ENCODE results near the gene NR6A1. TPM values are rescaled to one million over a fixed set of nuclear protein-coding genes. Genes with fewer than 3 reads are reported as not detected.
A peak's percentile ranks its signal among the peaks of the same experiment; 100 is the strongest.

The NR6A1 gene
- total and polyA plus RNA-seq, 2 of the 13 experiments (the other 11 are each of a cell fraction or from before 2014, with no cell fraction given) = 28.1 to 31.5 TPM

DNA sequence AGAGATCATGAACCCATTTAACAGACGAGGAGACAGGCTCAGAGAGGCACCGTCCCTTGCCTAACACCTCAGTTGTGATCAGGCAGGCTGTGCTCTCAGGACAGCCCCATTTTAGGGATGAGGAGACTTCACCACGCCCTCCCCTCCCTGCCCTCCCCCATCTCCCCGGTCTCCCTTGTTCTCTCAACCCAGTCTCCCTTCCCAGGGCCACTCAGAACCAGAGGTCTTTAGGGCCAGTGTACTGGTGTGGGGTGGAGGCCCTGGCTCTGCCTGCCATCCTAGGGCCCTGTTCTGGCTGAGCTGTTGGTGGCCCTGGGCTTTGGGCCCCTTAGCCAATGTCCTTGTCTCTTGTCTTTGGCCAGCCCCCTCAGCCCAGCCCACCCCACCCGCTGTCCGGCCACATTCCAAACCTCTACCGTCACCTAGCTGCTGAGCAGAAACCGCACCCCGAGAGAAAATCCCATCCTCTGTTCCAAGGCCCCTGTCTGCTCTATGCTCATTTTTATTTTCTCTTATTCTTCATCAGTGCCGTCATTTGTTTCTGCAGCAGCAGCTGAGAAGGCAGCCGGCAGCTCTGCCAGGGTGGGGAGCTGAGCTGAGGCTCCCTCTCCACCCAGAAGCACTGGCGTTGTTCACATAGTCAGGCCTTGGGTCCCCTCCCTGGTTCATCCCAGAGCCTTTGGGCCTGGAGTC lies 39.7 kb upstream of the NR6A1 start (continued):
- TF ChIP-seq, protein P1, sequence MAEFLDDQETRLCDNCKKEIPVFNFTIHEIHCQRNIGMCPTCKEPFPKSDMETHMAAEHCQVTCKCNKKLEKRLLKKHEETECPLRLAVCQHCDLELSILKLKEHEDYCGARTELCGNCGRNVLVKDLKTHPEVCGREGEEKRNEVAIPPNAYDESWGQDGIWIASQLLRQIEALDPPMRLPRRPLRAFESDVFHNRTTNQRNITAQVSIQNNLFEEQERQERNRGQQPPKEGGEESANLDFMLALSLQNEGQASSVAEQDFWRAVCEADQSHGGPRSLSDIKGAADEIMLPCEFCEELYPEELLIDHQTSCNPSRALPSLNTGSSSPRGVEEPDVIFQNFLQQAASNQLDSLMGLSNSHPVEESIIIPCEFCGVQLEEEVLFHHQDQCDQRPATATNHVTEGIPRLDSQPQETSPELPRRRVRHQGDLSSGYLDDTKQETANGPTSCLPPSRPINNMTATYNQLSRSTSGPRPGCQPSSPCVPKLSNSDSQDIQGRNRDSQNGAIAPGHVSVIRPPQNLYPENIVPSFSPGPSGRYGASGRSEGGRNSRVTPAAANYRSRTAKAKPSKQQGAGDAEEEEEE (CRISPR knock-in tag; IDR thresholded peaks at IDR 0.05; ENCODE audit: borderline replicate concordance) = no peak
- TF ChIP-seq, protein P2, sequence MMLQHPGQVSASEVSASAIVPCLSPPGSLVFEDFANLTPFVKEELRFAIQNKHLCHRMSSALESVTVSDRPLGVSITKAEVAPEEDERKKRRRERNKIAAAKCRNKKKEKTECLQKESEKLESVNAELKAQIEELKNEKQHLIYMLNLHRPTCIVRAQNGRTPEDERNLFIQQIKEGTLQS (CRISPR knock-in tag; IDR thresholded peaks at IDR 0.05) = peak; percentile 68
- TF ChIP-seq CEBPB (IDR thresholded peaks at IDR 0.05; ENCODE audit: borderline replicate concordance, low read depth, low read length) (no peak), MIER3 (CRISPR knock-in tag; IDR thresholded peaks at IDR 0.05; ENCODE audit: borderline replicate concordance) (no peak), JUN (CRISPR knock-in tag; IDR thresholded peaks at IDR 0.05) (peak; percentile 80; the same call in 1 of the 2 replicates), ZNF777 (CRISPR knock-in tag; IDR thresholded peaks at IDR 0.05) (no peak), FOSL2 (CRISPR knock-in tag; IDR thresholded peaks at IDR 0.05) (peak; percentile 40; the same call in 1 of the 2 replicates), ZNF547 (CRISPR knock-in tag; IDR thresholded peaks at IDR 0.05) (no peak), CAMTA2 (CRISPR knock-in tag; IDR thresholded peaks at IDR 0.05; ENCODE audit: borderline replicate concordance) (no peak), TEAD3 (CRISPR knock-in tag; optimal IDR thresholded peaks at IDR 0.05; ENCODE audit: borderline replicate concordance) (peak; percentile 60), SATB2 (CRISPR knock-in tag; IDR thresholded peaks at IDR 0.05) (no peak), SOX5 (CRISPR knock-in tag; IDR thresholded peaks at IDR 0.05; ENCODE audit: borderline replicate concordance) (no peak), JUND (CRISPR knock-in tag; IDR thresholded peaks at IDR 0.05) (0 out of 2 replicates have a peak, but pooled peaks have one; percentile 37), ZNF629 (CRISPR knock-in tag; conservative IDR thresholded peaks at IDR 0.05) (peak; percentile 92), ZBTB21 (CRISPR knock-in tag; IDR thresholded peaks at IDR 0.05) (no peak), ZC3H4 (CRISPR knock-in tag; IDR thresholded peaks at IDR 0.05; ENCODE audit: borderline replicate concordance) (no peak), U2AF1 (optimal IDR thresholded peaks at IDR 0.05; ENCODE audit: low read depth, low read length) (no peak)
- TF ChIP-seq, protein P3, sequence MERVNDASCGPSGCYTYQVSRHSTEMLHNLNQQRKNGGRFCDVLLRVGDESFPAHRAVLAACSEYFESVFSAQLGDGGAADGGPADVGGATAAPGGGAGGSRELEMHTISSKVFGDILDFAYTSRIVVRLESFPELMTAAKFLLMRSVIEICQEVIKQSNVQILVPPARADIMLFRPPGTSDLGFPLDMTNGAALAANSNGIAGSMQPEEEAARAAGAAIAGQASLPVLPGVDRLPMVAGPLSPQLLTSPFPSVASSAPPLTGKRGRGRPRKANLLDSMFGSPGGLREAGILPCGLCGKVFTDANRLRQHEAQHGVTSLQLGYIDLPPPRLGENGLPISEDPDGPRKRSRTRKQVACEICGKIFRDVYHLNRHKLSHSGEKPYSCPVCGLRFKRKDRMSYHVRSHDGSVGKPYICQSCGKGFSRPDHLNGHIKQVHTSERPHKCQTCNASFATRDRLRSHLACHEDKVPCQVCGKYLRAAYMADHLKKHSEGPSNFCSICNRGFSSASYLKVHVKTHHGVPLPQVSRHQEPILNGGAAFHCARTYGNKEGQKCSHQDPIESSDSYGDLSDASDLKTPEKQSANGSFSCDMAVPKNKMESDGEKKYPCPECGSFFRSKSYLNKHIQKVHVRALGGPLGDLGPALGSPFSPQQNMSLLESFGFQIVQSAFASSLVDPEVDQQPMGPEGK (CRISPR knock-in tag; IDR thresholded peaks at IDR 0.05) = peak; percentile 49; the same call in 1 of the 2 replicates
- TF ChIP-seq, protein P4, sequence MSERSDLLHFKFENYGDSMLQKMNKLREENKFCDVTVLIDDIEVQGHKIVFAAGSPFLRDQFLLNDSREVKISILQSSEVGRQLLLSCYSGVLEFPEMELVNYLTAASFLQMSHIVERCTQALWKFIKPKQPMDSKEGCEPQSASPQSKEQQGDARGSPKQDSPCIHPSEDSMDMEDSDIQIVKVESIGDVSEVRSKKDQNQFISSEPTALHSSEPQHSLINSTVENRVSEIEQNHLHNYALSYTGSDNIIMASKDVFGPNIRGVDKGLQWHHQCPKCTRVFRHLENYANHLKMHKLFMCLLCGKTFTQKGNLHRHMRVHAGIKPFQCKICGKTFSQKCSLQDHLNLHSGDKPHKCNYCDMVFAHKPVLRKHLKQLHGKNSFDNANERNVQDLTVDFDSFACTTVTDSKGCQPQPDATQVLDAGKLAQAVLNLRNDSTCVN (CRISPR knock-in tag; IDR thresholded peaks at IDR 0.05; ENCODE audit: borderline replicate concordance) = no peak
- TF ChIP-seq, protein P5, sequence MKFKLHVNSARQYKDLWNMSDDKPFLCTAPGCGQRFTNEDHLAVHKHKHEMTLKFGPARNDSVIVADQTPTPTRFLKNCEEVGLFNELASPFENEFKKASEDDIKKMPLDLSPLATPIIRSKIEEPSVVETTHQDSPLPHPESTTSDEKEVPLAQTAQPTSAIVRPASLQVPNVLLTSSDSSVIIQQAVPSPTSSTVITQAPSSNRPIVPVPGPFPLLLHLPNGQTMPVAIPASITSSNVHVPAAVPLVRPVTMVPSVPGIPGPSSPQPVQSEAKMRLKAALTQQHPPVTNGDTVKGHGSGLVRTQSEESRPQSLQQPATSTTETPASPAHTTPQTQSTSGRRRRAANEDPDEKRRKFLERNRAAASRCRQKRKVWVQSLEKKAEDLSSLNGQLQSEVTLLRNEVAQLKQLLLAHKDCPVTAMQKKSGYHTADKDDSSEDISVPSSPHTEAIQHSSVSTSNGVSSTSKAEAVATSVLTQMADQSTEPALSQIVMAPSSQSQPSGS (CRISPR knock-in tag; IDR thresholded peaks at IDR 0.05) = peak; percentile 54; the same call in 1 of the 2 replicates
- TF ChIP-seq, protein P6, sequence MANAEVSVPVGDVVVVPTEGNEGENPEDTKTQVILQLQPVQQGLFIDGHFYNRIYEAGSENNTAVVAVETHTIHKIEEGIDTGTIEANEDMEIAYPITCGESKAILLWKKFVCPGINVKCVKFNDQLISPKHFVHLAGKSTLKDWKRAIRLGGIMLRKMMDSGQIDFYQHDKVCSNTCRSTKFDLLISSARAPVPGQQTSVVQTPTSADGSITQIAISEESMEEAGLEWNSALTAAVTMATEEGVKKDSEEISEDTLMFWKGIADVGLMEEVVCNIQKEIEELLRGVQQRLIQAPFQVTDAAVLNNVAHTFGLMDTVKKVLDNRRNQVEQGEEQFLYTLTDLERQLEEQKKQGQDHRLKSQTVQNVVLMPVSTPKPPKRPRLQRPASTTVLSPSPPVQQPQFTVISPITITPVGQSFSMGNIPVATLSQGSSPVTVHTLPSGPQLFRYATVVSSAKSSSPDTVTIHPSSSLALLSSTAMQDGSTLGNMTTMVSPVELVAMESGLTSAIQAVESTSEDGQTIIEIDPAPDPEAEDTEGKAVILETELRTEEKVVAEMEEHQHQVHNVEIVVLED (CRISPR knock-in tag; IDR thresholded peaks at IDR 0.05; ENCODE audit: borderline replicate concordance) = no peak
